GM19468 (cell line): ENCODE results near the gene PAX5.

Experiments
- ATAC-seq: cut with Tn5 transposase; IDR thresholded peaks from one replicate; pipeline ENCODE4 v1.9.1; 2021; ENCODE audit warnings: mild to moderate bottlenecking, moderate library complexity, moderate number of reproducible peaks; ENCODE audit not compliant: unreplicated experiment; ENCODE audit errors: extremely low read depth

The PAX5 gene

GRCh38 chr9:36992501-36993316, 41.4 kb downstream of the PAX5 start:
- no peak for ATAC-seq

- ATAC-seq = no peak
Observed at GRCh38 chr9:36991516-36992134, 42.4 kb downstream of the PAX5 start.

- ATAC-seq = no peak
Observed at GRCh38 chr9:36988848-36989247, 45.2 kb downstream of the PAX5 start.

DNA sequence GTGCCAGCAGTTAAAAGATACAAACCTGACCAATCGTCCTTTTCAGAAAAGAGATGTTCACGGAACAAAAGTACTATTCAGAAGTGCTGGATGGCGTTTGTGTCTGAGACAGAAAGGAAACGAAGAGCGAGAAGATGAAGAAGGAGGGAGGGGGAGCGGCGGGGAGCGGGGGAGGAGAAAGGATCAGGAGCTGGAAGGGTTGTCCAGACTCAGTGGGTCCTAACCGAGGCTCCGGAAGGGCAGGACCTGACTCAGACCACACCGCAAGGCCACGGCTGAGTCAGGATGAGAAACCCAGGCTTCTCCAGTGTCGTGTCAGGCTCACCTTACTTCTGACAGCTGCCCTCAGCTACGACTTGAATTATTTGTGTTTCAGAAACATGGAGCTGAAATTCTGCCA, 46.2 kb downstream of the PAX5 start:
- ATAC-seq = no peak

GRCh38 chr9:36987409-36987808, 46.7 kb downstream of the PAX5 start:
- no peak for ATAC-seq

DNA sequence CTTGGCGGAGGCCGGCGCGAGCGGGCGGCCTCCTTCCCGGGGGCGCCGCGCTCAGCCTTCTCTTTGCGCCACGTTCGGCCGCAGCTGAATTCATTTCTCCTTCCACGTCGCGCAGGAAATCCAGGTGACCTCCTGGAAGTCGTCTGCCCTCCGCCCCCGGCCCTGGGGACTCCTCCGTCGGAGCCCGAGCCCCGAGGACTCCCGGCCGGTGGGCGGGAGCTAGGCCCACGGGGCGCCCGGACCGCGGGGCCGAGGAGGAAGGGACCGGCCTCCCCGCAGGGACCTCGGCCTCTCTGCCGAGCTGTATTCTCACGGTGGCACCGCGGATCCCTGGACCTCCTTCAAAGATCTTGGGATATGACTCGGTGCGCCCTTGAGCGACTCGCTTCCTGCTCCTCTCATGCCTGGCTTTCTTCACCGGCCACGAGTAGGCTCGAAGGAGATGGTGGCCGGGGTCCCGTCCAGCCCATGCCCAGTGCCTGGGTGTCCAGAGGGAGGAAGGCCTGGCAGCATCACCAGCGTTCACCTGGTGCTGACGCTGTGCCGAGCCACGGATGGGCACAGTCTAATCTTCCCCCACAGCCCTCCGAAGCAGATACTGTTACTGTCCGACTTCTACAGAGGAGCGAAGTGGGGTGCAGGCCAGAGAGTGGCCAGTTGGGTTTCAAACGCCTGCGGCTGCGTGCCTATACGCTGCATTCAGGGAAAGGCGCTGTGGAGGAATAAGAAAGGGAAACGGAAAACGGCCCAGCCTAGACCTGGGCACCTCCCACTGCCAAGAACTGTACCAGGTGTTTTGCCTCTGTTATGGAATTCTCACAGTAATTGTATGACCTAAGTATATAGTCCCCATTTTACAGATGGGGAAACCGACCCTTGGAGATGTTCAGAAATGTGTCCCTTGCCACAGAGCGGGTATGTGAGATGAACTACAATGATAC, 47.3 kb downstream of the PAX5 start:
- ATAC-seq = no peak

DNA sequence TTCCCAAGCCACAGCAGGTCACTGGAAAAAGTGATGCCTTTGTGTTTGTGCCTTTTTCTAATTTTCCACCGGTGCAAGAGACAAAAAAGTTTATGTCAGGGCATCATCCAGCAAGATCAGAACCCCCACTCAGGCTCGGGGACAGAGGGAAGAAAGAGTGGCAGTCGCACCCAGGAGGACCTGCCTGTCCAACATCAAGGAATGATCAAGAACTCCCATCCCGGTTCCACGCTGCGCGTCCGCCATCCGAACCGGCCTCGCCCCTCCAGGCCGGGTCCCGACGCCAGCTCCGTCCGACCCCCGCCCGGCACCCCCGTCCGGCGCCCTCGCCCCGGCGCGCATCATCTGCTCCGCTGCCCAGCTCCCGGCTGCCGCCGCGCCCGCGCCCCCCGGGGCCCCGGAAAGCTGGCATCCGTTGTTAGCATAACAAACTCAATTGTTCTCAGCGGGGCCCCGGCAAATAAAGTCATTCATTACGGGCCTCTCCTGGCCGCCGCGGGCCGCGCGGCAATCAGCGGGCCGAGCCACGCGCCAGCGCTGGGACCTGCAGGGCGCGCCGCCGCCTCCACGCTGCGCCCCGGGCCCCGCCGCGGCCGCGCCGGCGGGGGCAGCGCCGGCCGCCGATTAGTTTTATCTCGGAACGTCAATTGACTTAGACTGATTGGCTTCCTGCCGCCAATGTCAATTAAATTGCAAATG, 48.1 kb downstream of the PAX5 start:
- no peak for ATAC-seq

- ATAC-seq = no peak
Observed at GRCh38 chr9:36985061-36985768, 48.9 kb downstream of the PAX5 start.

GRCh38 chr9:36980148-36980974, 53.7 kb downstream of the PAX5 start:
- ATAC-seq = no peak

DNA sequence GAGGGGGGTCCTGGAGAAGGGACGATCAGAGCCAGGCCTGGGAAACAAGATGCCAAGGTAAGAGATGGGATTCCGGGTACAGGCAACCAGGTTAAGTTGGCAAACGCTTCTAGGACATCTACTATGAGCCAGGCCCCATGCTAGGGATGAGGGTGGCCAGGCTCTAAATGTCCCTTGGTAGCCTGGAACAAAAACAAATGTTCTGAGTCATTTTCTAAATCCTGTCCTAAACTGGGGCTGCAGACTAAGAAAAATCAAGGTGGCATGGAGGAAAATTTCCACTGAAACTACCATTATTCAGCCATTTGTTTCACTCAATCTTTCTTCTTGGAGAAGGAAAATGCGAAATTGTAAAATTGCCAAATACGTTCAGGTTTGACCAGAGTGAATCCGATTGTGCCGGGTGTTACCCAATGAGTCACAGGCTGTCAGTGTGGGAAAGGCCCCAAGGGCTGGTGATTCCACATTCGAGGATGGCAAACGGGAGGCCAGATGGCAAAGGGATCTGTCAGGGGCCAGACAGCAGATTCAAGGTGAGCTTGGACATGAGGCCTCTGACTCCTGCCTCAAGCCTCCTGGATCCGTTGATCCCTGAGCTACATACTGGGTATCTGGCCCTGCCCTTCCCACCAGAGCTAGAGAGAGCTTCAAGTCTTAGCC, 57.6 kb downstream of the PAX5 start:
- no peak for ATAC-seq

GRCh38 chr9:36974731-36975130, 59.3 kb downstream of the PAX5 start:
- no peak for ATAC-seq

DNA sequence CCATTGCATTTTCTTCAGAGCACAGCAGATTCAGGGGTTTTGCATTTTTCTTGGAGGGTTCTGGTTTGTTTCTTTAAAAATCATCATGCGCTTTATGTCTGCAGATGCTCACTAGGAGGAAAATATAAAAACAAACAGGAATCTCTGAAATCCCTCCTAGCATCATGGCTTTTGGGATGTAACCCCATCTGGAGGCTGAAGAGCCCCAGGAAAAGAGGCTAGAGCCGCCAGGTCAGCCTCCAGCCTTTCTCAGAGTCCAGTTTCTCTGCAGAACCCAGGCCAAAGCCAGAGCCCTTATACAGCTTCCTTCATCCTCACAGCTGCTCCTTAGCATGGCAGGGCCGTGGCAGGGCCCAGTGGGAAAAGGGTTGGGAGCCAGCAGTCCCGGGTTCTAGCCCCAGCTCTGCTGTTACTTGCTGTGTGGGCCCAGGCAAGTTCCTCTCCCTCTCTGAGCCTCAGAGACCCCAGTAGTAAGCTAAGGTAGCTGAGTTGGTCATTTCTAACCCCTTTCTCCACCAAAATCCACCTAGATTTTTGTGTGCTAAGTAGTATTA, 62.1 kb downstream of the PAX5 start:
- no peak for ATAC-seq

- ATAC-seq = no peak
Observed at GRCh38 chr9:36970007-36970888, 63.8 kb downstream of the PAX5 start.

DNA sequence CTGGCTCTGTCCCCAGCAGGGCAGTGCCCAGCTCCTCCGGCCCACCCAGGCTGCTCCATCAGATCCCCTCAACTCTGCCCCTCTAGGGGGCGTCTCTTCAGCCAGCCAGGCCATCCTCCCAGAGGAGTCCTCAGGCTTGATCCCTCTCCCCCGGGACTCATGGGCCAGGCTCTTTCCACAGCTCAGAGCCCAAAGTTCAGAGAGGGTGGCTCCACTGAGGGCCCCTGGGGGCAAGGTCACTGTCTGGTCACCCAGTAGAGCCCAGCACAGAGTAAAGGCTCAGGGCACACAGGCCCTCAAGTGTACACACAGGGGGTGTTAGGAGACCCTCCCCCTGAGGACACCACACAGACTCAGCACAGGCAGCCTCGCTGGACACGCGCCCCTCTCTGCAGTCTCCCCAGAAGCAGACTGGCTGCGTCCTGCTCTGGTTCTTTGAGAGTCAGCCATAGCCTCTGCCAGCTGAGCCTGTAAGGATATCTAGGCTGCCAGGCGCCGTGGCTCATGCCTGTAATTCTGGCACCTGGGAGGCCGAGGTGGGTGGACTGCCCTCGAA, 64.8 kb downstream of the PAX5 start:
- no peak for ATAC-seq

DNA sequence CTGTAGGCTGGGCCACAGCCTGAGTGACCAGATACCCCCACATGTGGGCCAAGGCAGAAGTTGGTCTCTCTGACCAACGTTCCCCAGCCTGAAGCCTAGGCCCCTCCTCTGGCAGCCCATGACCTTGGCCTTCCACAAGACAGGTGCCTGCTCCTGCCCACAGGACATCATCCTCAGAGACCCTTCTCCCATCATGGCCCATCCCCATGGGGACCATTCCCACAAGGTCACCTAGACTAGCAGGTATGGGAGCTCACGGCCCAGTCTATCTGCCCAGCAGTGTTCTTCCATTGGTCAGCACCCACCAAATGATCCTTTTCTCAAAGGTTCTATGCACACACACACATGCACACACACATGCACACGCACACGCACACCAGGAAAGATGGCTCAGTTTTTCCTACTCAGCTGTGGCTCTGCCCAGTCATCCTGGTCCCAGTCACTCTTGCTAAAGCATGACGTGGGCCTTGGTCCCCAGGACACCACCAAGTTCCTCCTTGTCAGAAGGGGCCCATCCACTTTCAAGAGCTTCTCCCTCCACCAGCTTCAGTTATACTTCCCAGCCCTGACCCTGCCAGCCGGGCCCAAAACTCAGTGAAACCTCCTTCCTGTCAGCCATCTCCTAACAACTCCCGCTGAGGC, 65.4 kb downstream of the PAX5 start:
- ATAC-seq = no peak

DNA sequence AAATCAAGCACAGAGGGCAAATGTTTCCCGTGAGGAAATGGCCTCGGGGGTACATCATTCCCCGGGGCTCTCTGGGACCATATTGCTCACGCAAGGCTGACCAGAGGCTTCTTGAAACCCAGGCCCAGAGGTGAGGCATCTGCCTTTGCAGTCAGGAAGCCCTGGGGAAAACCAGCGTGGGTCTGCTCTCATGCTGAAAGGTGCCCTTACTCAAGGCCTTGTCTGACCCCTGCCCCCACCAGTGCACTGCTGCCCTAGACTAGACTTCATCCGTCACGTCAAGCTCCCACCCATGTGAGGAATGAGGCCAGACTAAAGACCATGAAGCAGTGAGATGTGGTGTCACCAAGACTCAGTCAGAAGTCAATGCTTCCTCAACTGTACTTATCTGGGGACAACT, 66.1 kb downstream of the PAX5 start:
- no peak for ATAC-seq
